Fibroblast of pulmonary artery (primary cell): Measurements from ENCODE around the gene AP2S1.
"Not testable (repeated sequence)": the region's sequence is repeated elsewhere in the genome, so short reads cannot be mapped to it uniquely, and the experiment has no call there.

ENCODE experiments used
- DNase-seq: peaks from one replicate; pipeline ENCODE4 v3.0.0-alpha.2; 2010; ENCODE audit warnings: low read depth
- H3K4me3 ChIP-seq: replicated peaks from 2 replicates; pipeline ENCODE4 v1.5.1; 2011; ENCODE audit warnings: low read depth, mild to moderate bottlenecking, control low read depth, low read length, moderate library complexity
- CTCF ChIP-seq: IDR thresholded peaks from 2 replicates; pipeline ENCODE4 v1.5.1; 2011; ENCODE audit warnings: mild to moderate bottlenecking, control low read depth, low read length, inconsistent platforms; ENCODE audit errors: missing control alignments

The AP2S1 gene

GRCh38 chr19:46860125-46860845, 9.6 kb upstream of the AP2S1 start:
- DNase-seq, result peak; percentile 99
- H3K4me3 ChIP-seq, result peak overlapping the region; percentile 83
- TF ChIP-seq CTCF, result no peak

- no peak for TF ChIP-seq CTCF
- H3K4me3 ChIP-seq, result peak overlapping the region; percentile 40
- no peak for DNase-seq
These were observed 9.0 kb upstream of the AP2S1 start for GRCh38 chr19:46859637-46860124.

- H3K4me3 ChIP-seq, result peak overlapping the region; percentile 47
- DNase-seq, result peak; percentile 97
- peak; percentile 79 for TF ChIP-seq CTCF
These were observed 5.7 kb upstream of the AP2S1 start for GRCh38 chr19:46856062-46857022.

GRCh38 chr19:46854698-46855097, 4.1 kb upstream of the AP2S1 start:
- not testable (repeated sequence) for DNase-seq

GRCh38 chr19:46852830-46853229, 2.2 kb upstream of the AP2S1 start:
- DNase-seq, result no peak
- no peak overlapping the region for H3K4me3 ChIP-seq
- no peak for TF ChIP-seq CTCF

More at GRCh38 chr19:46854698-46855097, 4.1 kb upstream of the AP2S1 start:
- not testable (repeated sequence) for H3K4me3 ChIP-seq

GRCh38 chr19:46849610-46850009, 1.0 kb downstream of the AP2S1 start:
- H3K4me3 ChIP-seq, result peak overlapping the region; percentile 82
- no peak for TF ChIP-seq CTCF
- DNase-seq, result no peak

- H3K4me3 ChIP-seq, result no peak overlapping the region
- no peak for TF ChIP-seq CTCF
- no peak for DNase-seq
These were observed 2.3 kb downstream of the AP2S1 start for GRCh38 chr19:46848389-46848788.
